Stimulated activated naive CD8-positive, alpha-beta T cell treated with anti-CD3 and anti-CD28 coated beads, Interleukin-15, amount 100 ng/mL, for 72 hours (primary cell): ENCODE measurements around the gene TMEM82.
A peak's percentile ranks its signal among the peaks of the same experiment; 100 is the strongest.

Experiments
- ATAC-seq: fragments of 150-1000 bp; cut with Tn5 transposase; 2 replicates; pipeline ENCODE4 v1.10.0; 2021; ENCODE audit warnings: mild to moderate bottlenecking, moderate library complexity
- DNase-seq, 2 donors: peaks; one replicate each; pipeline ENCODE4 v3.0.0; 2021 to 2022
- H3K27ac Mint-ChIP-seq, 2 donors: one replicate each; pipeline ENCODE4 v1.8.0; 2022; ENCODE audit warnings: mild to moderate bottlenecking in 2 of 2, mixed read lengths in 2 of 2, moderate library complexity in 2 of 2
- H3K27me3 Mint-ChIP-seq: one replicate; pipeline ENCODE4 v1.8.0; 2022; ENCODE audit warnings: mixed read lengths
- H3K4me1 Mint-ChIP-seq: one replicate; pipeline ENCODE4 v1.8.0; 2022; ENCODE audit warnings: mild to moderate bottlenecking, mixed read lengths
- H3K4me3 Mint-ChIP-seq, 2 donors: one replicate each; pipeline ENCODE4 v1.8.0; 2022; ENCODE audit warnings: mild to moderate bottlenecking in 2 of 2, mixed read lengths in 2 of 2, moderate library complexity in 1 of 2
- H3K9me3 Mint-ChIP-seq, 2 donors: one replicate each; pipeline ENCODE4 v1.8.0; 2022; ENCODE audit warnings: mixed read lengths in 2 of 2

Gene TMEM82

DNA sequence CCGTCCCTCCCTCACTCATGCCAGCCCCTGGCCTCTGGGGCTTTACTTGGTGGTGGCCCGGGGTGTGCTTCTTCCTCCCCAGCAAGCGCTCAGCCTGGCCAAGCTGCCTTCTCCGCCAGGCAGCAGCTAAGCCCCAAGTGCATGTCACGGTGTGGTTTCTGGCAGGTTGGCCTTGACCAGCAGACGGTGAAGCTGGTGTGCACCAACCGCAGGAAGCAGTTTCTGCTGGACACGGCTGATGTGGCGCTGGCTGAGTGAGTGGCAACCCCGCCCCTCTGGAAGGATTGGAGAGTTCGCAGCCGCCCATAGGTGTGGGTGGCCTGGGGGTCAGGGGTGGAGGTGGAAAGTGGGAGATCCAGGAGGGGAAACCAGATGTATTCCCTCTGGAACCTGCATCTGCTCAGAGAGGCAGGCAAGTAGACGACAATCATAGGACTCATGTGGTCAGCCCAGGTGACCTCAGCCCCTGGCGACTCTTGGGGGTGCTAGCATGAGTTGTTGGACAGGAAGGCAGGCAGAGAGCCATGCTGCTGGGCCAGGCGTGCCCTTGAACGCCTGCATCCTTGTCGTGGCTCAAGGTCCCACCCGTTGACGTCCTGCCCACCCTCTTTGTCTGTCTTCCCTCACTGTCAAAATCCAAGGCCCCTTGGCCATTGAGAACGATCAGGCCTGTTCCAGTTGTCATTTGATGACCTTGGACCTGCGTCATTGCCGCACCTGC is 13.2 kb upstream of the TMEM82 start:
- Mint-ChIP-seq H3K4me1 (no peaks in the 10 kb centered on the region), H3K27me3 (no peaks in the 10 kb centered on the region), H3K27ac (no peak overlapping the region), H3K4me3 (no peak overlapping the region), H3K9me3 (no peaks in the 10 kb centered on the region)
- ATAC-seq, result no peak
- DNase-seq, result no peak

DNA sequence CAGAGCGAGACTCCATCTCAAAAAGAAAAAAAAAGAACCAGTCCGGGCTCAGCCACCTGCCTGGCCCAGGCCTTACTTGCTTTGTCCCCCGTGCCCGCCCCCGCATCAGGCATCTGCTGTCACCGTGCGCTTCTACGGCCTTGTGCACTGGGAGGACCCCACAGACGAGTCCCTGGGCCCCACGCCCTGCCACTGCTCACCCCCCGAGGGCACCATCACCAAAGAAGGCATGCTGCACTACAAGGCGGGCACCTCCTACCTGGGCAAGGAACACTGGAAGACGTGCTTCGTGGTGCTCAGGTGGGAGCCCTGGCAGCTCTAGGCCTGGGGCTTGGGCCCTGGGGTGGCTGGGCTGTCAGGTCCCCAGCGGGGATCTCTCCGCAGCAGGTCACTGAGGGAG is 11.9 kb upstream of the TMEM82 start:
- H3K9me3 Mint-ChIP-seq, result no peaks in the 10 kb centered on the region
- H3K27ac Mint-ChIP-seq, result no peak overlapping the region
- H3K4me1 Mint-ChIP-seq, result no peaks in the 10 kb centered on the region
- DNase-seq (no peak), ATAC-seq (no peak)
- no peak overlapping the region for H3K4me3 Mint-ChIP-seq
- no peaks in the 10 kb centered on the region for H3K27me3 Mint-ChIP-seq

GRCh38 chr1:15730936-15731335 is 11.4 kb upstream of the TMEM82 start:
- Mint-ChIP-seq H3K27me3 (no peaks in the 10 kb centered on the region), H3K4me1 (no peaks in the 10 kb centered on the region), H3K27ac (no peak overlapping the region), H3K4me3 (no peak overlapping the region), H3K9me3 (no peaks in the 10 kb centered on the region)
- DNase-seq, result no peak
- ATAC-seq, result no peak

DNA sequence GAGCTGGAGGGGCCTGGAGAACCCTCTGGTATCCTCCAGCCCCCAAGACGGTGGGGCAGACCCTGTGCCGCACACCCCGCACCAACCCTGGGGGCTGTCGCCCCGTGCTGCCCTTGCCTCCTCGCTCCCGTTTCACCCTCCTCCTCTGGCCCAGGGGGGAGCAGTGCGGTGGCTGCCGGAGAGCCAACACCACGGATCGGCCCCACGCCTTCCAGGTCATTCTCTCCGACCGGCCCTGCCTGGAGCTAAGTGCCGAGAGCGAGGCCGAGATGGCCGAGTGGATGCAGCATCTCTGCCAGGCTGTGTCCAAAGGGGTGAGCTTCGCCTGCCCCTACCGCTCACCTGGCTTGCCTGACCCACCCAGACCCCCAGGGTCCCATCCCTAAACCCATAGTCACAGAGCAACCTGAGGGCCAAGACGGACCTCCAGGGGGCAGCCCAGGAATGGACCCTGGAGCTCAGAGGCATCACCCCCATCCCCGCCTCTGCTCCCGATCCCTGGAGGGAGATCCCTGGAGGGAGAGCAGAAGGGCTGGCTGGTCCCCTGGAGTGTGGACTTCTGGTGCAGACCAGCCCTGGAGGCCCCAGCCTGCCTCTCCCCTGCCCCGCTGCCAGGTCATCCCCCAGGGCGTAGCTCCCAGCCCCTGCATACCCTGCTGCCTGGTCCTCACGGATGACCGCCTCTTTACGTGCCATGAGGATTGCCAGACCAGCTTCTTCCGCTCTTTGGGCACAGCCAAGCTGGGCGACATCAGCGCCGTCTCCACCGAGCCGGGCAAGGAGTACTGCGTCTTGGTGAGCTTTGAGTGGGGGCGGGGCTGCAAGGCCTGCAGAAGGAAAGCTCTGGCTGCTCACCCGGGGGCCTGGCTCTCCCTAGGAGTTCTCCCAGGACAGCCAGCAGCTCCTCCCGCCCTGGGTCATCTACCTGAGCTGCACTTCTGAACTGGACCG is 10.3 kb upstream of the TMEM82 start:
- DNase-seq (no peak), ATAC-seq (no peak)
- H3K4me3 Mint-ChIP-seq, result no peak overlapping the region
- H3K4me1 Mint-ChIP-seq, result no peaks in the 10 kb centered on the region
- H3K27me3 Mint-ChIP-seq, result no peaks in the 10 kb centered on the region
- H3K9me3 Mint-ChIP-seq, result no peaks in the 10 kb centered on the region
- no peak overlapping the region for H3K27ac Mint-ChIP-seq

GRCh38 chr1:15732686-15733081 is 9.6 kb upstream of the TMEM82 start:
- Mint-ChIP-seq H3K4me3 (no peak overlapping the region), H3K27ac (peak overlapping the region in 1 of 2 donors; percentile 82), H3K4me1 (no peaks in the 10 kb centered on the region), H3K9me3 (no peaks in the 10 kb centered on the region), H3K27me3 (no peaks in the 10 kb centered on the region)
- DNase-seq (no peak), ATAC-seq (no peak)

DNA sequence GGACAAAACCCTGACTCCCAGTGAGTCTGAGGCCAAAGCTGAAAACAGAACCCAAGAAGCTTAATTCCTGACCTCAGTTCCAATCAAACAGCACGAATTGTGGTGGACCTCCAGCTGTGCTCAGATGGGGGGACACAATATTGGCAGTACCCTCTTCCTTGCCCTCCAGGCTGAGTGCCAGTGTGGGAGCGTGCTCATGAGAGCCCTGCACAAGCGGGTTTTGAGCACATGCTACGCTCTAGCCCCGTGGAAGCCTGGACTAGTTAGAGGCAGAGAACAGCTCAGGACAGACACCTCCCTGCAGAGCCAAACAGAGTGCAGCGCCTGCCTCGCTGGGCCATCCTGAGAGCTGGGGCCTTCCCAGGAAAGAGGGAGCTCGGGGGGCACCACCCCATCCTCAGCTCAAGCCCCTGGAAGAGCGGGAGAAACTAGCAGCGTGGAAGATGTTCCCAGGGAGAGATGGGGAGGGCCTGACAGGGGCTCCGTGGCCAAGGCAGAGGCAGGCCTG is 9.0 kb upstream of the TMEM82 start:
- DNase-seq (no peak), ATAC-seq (no peak)
- no peaks in the 10 kb centered on the region for H3K27me3 Mint-ChIP-seq
- no peaks in the 10 kb centered on the region for H3K9me3 Mint-ChIP-seq
- no peaks in the 10 kb centered on the region for H3K4me1 Mint-ChIP-seq
- peak overlapping the region in 1 of 2 donors; percentile 82 for H3K27ac Mint-ChIP-seq
- H3K4me3 Mint-ChIP-seq, result no peak overlapping the region

- ATAC-seq (no peak), DNase-seq (no peak)
- no peak overlapping the region for H3K27ac Mint-ChIP-seq
- H3K9me3 Mint-ChIP-seq, result no peaks in the 10 kb centered on the region
- H3K4me1 Mint-ChIP-seq, result no peaks in the 10 kb centered on the region
- H3K27me3 Mint-ChIP-seq, result no peaks in the 10 kb centered on the region
- H3K4me3 Mint-ChIP-seq, result no peak overlapping the region
Measured at GRCh38 chr1:15733726-15734226, 8.5 kb upstream of the TMEM82 start.

DNA sequence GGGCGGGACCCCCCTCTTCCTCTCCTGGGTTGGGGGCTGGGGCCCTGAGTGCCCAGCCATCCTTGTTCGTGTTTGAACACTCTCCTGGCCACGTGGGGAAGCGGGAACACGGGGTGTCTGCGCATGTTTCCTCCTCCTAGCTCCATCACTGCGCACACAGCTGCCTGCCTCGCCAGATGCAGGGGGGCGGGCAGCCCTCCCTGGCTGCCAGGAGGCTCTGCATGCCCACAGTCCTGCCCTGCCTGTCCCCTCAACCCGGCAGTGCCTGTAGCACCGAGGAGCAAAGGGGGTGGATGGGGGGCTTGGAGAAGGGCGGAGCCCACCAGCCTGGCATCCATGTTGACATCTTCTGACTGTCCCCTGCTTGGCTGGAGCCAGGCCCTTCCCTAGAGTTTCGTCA is 8.0 kb upstream of the TMEM82 start:
- ATAC-seq, result no peak
- H3K4me1 Mint-ChIP-seq, result no peaks in the 10 kb centered on the region
- DNase-seq, result no peak
- no peak overlapping the region for H3K27ac Mint-ChIP-seq
- H3K4me3 Mint-ChIP-seq, result no peak overlapping the region
- no peaks in the 10 kb centered on the region for H3K27me3 Mint-ChIP-seq
- no peaks in the 10 kb centered on the region for H3K9me3 Mint-ChIP-seq

DNA sequence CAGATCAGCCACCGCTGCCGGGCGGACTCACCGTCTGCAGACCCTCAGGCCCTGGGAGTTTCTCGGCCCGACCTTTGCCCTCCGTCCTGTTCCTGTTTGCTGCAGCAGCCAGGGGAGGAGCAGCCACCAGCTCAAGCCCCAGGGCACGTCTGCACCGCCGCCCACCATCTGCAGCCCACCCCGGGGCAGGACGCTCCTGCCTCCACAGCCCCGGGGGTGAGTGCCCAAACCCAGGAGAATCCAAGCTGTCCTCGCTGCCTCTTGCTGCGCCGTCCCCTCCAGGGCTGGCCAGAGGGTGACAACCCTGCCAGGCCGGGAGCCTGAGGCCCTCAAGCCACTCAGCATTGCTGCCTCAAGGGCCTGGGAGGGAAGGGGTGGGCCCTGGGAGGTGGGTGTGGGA is 7.4 kb upstream of the TMEM82 start:
- Mint-ChIP-seq H3K27me3 (no peaks in the 10 kb centered on the region), H3K4me3 (no peak overlapping the region), H3K4me1 (no peaks in the 10 kb centered on the region), H3K9me3 (no peaks in the 10 kb centered on the region), H3K27ac (peak overlapping the region in 1 of 2 donors; percentile 59)
- no peak for ATAC-seq
- DNase-seq, result no peak

DNA sequence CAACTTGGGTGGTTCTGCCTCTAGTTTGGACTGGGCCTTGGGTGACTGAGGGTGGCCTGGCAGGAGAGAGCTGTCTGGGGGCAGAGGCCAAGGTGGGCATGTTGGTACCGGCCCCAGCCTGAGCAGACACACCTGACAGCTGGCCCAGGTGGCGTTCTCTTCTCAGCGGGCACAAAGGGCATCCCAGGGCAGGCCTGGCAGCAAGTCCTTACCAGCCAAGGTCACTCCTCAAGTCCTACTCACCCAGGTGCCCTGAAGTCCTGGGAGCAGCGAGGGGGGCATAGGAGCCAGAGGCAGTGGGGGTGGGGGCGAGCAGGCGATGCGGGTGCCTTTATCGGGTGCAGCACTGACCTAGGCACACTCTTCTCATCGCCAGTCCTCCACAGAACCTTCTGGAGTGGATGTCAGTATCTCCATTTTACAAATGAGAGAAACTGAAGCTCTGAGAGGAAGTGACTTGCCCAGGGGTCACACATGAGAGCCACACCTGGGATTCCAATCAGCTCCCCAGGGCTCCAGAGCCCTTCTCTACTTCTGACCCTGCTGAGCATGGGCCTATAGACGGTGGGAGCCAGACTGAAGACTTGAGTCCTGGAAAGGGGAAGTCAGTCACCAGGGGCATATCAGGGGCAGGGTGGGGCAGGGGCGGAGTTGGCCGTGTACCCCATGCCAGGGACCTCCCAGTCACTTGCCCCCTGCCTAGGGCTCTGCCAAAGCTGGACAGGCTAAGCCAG is 6.8 kb upstream of the TMEM82 start:
- Mint-ChIP-seq H3K9me3 (no peaks in the 10 kb centered on the region), H3K27me3 (no peaks in the 10 kb centered on the region), H3K4me1 (no peaks in the 10 kb centered on the region), H3K4me3 (no peak overlapping the region), H3K27ac (peak overlapping the region; percentile 25 to 67)
- DNase-seq, result no peak
- no peak for ATAC-seq

- H3K27me3 Mint-ChIP-seq, result no peaks in the 10 kb centered on the region
- peak within 1 kb of the TSS; percentile 46 to 76 for H3K27ac Mint-ChIP-seq
- no peaks in the 10 kb centered on the region for H3K9me3 Mint-ChIP-seq
- peak; percentile 8 for ATAC-seq
- no peak for DNase-seq
- H3K4me3 Mint-ChIP-seq, result no peak within 1 kb of the TSS
- H3K4me1 Mint-ChIP-seq, result peaks cover 3% of the 10 kb centered on the region
Measured at GRCh38 chr1:15736038-15736891, 6.0 kb upstream of the TMEM82 start, which contains the start of gene SLC25A34. Gene SLC25A34, plus strand, starts transcription at chr1:15736258. Its CDS starts 228 bp downstream, at chr1:15736486.

- Mint-ChIP-seq H3K27ac (peak overlapping the region in 1 of 2 donors; percentile 46), H3K9me3 (no peaks in the 10 kb centered on the region), H3K4me3 (no peak overlapping the region), H3K27me3 (no peaks in the 10 kb centered on the region), H3K4me1 (peaks cover 9% of the 10 kb centered on the region)
- ATAC-seq, result no peak
- DNase-seq, result no peak
Measured at GRCh38 chr1:15736892-15737261, 5.4 kb upstream of the TMEM82 start.

GRCh38 chr1:15737324-15738319 is 4.7 kb upstream of the TMEM82 start:
- Mint-ChIP-seq H3K27ac (peak overlapping the region; percentile 46 to 76), H3K27me3 (no peaks in the 10 kb centered on the region), H3K4me3 (no peak overlapping the region), H3K4me1 (peaks cover 10% of the 10 kb centered on the region), H3K9me3 (no peaks in the 10 kb centered on the region)
- DNase-seq (no peak), ATAC-seq (no peak)
